Measurements from ENCODE around the gene SLC37A1.
"Not testable (repeated sequence)": the region's sequence is repeated elsewhere in the genome, so short reads cannot be mapped to it uniquely, and the experiment has no call there.

Gene SLC37A1

DNA sequence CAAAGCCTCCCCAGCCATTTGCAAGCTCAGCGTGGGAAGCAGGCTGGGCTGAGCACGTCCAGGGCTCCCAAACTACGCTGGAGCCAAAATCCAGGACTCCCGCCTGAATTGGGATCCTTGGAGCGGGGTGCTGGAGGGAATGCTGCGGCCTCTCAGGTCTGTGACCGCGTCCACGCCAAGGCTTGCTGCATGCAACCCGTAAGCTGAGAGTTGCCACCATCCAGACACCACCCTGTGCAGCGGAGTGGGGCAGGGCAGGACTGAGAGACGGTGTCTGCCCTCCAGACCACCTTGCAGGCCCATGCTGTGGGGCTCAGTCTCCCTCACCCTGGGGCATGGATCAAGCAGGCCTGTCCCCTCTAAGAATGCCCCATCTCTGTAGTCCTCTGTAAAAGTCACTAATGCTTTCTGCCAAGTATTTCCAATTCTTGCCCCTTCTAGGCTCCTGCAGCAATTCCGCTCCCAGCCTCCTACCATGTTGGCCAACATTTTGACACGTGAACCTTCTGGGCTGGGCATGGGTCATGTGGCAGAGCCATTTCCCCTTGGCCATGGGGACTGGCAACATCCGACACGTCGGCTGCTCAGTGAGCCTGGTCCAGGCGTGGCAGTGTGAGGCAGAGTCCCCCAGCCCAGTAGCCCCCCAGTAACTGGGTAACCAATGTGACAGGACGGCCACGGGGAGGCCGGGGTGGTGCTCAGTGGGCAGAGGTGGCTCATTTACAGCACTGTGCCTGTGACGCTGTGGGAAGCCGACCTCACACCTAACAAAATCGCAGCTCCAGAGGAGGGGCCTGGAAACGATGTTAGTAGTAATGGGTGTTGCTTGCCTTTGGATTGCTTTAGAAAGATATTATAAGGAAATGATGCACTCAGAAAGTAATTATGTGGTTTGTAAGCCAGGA is 81.9 kb downstream of the SLC37A1 start:
- no peak for DNase-seq (ENCODE audit: low spot score)

DNA sequence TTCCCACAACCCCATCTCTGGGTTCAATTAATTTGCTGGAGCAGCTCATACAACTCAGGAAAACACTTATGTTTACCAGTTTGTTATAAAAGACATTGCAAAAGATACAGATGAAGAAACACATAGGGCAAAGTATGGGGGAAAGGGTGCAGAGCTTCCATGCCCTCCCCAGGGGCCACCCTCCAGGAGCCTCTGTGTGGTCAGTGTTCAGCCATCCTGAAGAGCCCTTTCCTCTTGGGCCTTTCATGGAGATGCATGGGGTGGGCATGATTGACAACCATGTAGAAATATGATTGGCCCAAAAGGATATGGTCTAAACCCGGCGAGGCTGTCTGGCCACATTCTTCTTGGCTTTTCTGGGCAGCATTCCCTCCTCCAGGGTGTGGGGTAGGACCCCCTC is 83.0 kb downstream of the SLC37A1 start:
- DNase-seq (ENCODE audit: low spot score) = no peak

- no peak for DNase-seq (ENCODE audit: low spot score)
Measured at GRCh38 chr21:42597487-42598158, 84.0 kb downstream of the SLC37A1 start.

- no peak for DNase-seq (ENCODE audit: low spot score)
Measured at GRCh38 chr21:42598159-42598735, 84.6 kb downstream of the SLC37A1 start.

DNA sequence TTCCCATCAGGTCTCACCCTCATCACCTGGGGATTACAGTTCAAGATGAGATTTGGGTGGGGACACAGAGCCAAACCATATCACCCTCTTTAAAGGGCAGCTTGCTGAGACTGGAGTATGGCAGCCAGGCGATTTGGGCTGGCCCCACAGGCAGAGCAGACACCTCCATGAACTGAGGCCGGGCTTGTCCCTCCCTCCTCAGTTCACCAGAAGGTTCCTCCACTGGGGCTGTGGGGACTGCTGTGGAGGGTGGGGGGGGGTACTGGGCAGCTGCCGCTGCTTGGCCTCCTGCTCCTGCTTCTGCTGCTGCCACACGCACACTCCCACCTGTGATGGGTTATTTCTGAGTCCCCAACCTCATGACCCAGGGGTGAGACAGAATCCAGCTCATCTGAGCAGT is 85.8 kb downstream of the SLC37A1 start:
- DNase-seq (ENCODE audit: low spot score) = no peak

DNA sequence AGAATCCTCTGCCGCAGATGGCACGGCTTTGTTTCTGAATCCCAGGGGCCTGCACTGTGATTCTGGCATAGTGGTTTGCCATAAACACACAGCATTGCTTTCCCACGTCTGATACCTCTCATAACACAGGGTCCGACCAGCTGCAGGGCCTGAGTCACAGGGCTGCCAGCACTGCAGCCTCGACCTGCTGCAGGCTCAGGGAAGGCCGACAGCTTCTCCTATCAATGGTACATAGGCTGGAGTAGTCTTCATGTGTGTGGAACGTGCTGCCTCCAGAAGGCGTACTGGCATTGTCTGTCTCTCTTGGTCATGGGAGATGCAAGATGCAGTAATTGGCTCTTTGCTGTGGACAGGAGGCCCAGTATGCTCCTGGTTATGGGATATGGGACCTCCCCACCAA is 86.3 kb downstream of the SLC37A1 start:
- no peak for DNase-seq (ENCODE audit: low spot score)

DNA sequence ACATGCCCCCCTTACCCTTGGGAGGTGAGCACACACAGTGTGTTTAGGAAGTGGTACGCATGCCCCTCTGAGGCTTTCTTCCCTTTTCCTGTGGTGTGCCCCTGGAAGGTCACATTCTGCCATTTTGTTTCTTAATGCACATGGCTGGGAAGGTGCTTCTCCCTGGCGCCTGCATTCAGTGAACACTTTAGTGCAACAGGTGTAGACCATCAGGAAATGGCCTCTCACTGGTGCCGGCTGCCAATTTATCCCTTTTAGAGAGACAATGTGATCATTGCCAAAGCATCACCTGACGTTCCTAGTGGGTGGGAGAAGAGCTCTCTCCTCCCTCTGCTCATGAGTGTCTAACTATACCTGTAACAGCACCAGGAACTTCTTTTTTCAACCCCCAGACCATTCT is 88.0 kb downstream of the SLC37A1 start:
- DNase-seq (ENCODE audit: low spot score) = no peak

GRCh38 chr21:42607102-42607501 is 93.5 kb downstream of the SLC37A1 start:
- DNase-seq (ENCODE audit: low spot score) = no peak

DNA sequence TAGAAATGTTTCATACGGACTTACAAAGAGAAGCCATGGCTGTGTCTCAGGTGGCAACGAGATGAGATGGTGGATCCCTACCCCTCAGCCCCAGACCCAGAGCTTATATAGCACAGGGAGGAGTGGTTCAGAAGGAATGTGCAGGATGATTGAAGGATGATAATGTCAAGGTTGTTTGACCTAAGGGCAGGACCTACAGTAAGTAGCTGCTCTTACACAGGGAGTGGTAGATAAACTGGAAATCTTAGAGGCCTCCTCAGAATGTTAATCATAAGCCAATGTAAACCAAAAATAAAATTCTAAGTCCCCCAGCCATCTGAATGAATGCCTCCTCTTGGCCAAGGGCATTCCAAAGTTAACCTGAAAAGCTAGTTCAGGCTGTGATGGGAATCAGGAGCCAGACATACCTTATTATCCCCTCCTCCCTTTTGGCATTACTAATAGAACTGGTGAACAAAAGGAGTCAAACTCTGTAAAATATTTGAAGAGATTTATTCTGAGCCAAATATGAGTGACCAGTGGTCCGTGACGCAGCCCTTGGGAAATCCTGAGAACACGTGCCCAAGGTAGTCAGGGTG is 94.0 kb downstream of the SLC37A1 start:
- DNase-seq (ENCODE audit: low spot score) = no peak

- DNase-seq (ENCODE audit: low spot score) = no peak
Measured at GRCh38 chr21:42608446-42608845, 94.8 kb downstream of the SLC37A1 start.

GRCh38 chr21:42609811-42610210 is 96.2 kb downstream of the SLC37A1 start:
- DNase-seq (ENCODE audit: low spot score) = no peak

DNA sequence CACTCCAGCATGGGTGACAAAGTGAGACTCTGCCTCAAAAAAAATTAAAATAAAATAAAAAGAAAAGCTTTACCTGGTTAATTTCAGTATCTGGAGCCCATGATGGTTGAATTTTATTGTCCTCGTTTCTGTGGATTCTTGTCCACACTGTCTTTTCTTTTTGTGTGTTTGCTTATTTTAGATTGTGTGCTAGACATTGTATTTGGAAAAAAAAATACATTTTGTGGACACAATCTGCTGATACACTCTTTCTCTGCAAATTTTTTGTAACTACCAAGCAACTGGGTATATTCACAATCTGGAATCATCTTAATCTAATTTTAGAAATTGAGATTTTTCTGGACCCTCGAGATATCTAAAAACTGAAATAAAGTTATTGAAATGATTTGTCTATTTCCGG is 98.2 kb downstream of the SLC37A1 start:
- DNase-seq (ENCODE audit: low spot score) = no peak

- no peak for DNase-seq (ENCODE audit: low spot score)
Measured at GRCh38 chr21:42612390-42612789, 98.7 kb downstream of the SLC37A1 start.

DNA sequence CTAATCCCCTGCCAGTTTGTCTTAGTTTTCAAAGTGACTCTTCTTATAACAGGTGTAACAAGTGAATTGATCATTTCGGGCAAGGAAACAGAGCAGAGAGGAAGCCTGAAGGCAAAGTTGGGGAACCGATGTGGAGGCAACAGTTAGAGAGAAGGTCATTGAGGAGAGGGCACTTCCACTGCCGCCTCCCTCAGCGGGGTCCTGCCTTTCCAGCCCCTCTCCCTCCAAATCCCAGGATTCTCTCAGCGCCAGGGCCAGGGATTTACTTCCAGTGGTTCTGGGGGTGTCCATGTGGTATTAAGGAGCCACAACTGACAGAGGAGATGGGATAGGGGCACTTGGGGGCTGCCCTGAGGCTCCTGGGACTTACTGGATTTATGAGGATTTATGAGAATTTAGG is 100.1 kb downstream of the SLC37A1 start:
- DNase-seq (ENCODE audit: low spot score) = no peak

- no peak for DNase-seq (ENCODE audit: low spot score)
Measured at GRCh38 chr21:42614396-42614795, 100.7 kb downstream of the SLC37A1 start.

GRCh38 chr21:42614811-42615351 is 101.2 kb downstream of the SLC37A1 start:
- DNase-seq (ENCODE audit: low spot score) = peak; percentile 64

DNA sequence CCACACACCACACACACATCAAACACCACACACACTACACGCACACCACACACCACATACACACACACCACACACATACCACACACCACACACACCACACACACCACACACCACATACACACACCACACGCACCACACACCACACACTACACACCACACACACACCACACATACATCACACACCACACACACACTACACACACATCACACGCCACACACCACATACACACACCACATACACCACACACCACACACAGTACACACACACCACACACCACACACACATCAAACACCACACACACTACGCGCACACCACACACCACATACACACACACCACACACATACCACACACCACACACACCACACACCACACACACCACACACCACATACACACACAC is 101.7 kb downstream of the SLC37A1 start:
- DNase-seq (ENCODE audit: low spot score) = not testable (repeated sequence)

GRCh38 chr21:42615924-42616323 is 102.3 kb downstream of the SLC37A1 start:
- DNase-seq (ENCODE audit: low spot score) = no peak

- DNase-seq (ENCODE audit: low spot score) = no peak
Measured at GRCh38 chr21:42616446-42616845, 102.8 kb downstream of the SLC37A1 start.

DNA sequence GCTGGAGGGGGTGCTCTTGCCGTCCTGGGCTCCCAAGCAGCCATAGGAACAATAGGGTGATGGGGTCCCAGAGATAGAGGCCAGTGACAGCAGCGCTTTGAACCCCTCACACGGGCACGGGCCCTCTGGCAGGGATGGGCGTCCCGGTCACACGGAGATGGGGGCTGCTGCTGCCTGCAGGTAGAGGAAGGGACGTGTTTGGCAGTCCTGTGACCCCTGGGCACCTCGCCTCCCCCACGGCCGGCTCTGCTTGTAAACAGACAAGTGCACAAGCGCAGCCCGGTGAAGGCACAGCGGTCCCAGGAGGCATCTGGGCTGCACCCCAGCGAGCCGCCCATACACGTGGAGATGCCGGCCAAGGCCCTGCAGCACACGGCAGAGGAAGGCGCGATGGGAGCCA is 103.3 kb downstream of the SLC37A1 start:
- no peak for DNase-seq (ENCODE audit: low spot score)

- DNase-seq (ENCODE audit: low spot score) = no peak
Measured at GRCh38 chr21:42617486-42617885, 103.8 kb downstream of the SLC37A1 start.

GRCh38 chr21:42618707-42619102 is 105.1 kb downstream of the SLC37A1 start:
- DNase-seq (ENCODE audit: low spot score) = no peak

DNA sequence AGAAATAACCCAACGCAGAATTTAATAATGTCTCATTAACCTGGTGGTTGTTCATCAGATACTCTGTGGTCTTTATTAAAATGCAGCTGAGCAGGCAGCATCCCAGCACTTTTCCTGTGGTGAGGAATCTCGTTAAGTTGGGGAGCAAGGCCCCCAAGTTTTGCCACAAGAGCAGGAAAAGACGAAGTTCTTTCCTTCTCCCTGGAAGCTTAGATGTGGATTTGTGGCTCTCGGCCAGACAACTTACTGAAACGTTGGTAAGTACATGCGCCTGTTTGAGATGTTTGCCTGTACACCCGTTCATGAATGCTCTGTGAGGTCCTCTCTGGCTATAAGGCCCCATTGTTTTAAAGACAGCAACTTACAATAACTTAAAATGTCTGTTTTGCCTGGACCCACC is 105.5 kb downstream of the SLC37A1 start:
- DNase-seq (ENCODE audit: low spot score) = no peak
